SHP77 (cell line): ENCODE measurements around the gene TMEM200C.
"Not testable (repeated sequence)": the region's sequence is repeated elsewhere in the genome, so short reads cannot be mapped to it uniquely, and the experiment has no call there.

ENCODE experiments used
- DNase-seq, 2 experiments: peaks; one replicate each; lab custom pipeline; 2025; lab: John Stamatoyannopoulos, UW

Gene TMEM200C

DNA sequence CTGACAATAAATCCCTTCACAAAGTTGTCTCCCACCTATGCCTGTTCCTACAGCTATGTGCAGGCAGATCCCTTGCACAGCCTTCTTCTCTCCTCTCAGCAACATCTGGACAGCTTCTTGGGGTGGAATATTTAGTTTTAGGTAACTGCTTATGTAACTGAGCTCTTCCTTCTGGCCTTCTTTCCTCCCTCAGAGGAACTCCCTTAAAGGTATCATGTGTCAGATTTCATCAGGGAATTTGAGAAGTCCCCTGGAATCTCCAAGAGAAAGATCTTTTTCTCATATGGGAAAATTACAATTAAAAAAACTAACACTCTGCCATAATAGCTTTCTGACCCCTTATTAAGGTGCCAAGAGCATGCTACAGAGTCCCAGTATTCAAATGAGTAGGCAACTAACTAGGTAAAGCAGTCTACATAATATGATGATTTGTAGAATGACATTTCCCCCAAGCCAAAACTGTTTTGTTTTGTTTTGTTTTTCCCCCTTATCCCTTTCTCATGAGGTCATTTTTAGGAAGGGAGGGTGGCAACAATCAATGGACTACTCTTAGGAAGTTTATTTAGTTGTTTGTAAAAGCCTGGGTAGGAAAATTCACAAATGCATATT is 2.4 kb downstream of the TMEM200C start:
- DNase-seq: no peak

DNA sequence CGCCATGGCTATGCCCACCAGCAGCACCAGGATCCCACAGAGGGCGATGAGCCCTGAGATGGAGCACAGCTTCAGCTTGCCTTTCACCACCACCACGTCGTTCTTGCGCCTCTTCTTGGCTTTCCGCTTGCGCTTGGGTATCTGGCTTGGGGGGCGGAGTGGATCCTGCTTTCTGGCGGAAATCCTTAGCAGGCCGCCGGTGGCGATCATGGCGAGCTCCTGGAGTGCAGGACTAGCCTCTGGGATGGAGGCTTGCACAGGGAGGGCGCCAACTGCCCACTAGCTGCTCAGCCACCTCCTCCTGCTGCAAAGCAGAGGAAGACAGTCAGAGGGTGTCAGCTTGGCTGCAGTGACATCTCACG is 3.5 kb downstream of the TMEM200C start:
- no peak for DNase-seq

DNA sequence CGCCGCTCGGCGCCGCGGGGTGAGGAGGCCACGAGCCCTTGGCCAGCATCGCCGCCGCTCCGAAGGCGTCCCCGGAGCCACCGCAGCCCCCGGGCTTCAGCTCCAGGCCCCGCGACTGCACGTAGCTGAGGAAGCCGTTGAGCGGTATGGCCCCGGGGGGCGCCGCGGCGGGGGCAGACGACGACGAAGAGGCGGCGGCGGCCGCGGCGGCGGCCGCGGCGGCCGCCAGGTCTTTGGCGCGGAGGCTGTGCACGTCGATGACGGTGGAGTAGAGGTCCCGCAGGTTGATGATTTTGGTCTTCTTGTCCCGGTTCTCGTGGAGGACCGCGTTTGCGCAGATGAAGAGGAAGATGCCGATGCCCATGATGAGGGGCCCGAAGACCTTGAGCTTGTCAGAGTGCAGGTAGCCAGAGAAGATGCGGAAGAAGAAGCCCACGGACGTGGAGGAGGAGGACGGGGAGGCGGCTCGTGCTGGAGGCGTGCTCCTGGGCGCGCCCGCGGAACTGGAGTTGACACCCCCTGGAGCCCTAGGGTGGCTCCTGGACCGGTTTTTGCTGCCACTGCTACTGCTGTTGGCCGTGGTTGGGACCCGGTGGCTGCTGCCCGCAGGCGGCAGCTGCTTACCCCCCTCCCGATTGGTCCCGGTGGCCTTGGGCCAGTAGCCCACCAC is 4.0 kb downstream of the TMEM200C start:
- DNase-seq: no peak

DNA sequence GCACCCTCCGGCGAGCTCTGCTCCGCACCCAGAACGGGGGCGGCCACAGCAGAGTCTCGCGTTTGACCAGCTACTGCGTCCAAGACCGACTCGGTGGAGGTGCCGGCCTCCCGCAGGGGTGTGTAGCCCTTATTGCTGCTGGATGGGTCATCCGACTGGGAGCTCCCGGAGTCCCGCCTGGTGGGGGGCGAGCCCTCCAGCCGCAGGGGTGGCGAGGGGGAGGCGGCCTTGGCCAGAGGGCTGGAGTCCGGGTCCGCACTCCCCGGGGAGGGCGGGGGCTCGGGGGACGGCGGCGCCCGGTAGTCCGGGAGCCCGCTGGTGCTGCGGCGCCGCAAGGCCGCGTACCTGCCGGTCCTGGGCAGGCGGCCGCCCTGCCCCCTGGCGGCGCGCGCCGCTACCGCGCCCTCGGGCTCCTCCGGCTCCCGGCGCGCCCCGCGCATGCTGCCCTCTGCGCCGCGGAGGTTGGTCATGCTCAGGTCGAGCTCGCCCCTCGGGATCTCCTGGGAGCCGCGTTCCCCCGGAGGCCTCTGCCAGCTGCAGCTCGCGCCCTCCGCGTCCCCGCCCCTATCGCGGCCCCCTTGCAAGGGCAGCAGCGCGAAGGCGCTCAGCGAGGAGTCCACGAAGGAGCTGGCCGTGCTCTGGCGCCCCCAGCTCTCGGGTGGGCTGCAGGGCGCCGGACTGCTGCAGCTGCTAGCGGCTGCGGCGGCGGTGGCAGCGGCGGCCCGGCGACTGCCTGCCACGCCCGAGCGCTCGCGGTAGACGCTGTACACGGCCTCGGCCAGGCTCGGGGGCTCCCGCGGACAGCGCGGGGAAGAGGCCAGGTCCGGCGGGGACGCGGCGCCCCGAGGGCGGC is 4.8 kb downstream of the TMEM200C start:
- no peak for DNase-seq

DNA sequence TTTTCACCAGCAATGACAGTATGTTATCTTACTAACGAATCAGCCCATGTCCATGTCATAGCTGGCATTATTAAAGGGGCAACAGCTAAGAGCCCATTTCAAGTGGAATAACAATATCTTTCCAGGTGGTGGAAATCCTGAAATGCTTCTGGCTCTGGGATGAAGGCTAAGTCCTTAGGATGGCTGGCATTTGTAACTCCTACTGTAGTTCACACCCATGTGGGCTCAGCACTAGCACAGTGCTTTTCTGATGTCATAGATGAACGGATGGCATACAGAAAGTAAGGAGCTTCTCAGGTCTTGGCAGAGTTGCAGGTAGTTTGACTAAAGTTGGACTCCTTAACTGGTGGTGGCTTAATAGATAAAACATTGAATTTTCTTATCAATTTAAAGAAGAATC is 10.0 kb downstream of the TMEM200C start:
- no peak for DNase-seq

DNA sequence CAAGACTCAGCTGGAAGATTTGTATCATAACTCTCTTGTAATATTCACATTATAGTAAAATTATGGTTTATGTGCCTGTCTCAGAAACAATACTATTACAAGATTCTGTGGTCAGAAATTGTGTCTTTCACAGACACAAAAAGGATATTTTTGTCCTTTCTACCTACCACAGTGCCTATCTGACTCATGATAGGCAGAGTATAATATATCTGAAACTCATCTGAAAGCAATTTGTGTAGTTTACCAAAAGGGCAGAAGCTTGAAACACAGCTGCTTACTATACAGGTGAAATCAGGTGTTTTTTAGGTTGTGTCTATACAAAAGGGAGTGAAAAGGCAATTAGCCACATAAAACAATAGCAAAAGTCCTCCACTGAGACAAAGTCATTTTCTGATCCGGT is 10.9 kb downstream of the TMEM200C start:
- no peak for DNase-seq

- DNase-seq: peak in 1 of 2 experiments; percentile 18
Observed at GRCh38 chr18:5879479-5879882, 15.8 kb downstream of the TMEM200C start.

DNA sequence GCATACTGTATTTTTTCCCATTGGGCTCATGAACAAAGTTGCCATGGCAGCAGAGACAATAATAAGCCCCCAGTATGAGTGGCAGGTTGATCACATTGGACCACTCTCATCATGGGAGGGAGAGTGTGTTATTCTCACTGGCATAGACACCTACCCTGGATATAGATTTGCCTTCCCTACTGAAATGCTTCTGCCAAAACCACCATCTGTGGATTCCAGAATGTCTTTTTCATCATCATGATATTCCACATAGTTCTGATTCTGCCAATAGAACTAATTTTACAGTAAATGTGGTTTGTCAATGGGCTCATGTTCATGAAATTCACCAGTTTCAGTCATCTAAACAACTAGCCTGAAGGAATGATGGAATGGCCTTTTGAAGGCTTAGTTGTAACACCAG is 18.4 kb downstream of the TMEM200C start:
- no peak for DNase-seq

DNA sequence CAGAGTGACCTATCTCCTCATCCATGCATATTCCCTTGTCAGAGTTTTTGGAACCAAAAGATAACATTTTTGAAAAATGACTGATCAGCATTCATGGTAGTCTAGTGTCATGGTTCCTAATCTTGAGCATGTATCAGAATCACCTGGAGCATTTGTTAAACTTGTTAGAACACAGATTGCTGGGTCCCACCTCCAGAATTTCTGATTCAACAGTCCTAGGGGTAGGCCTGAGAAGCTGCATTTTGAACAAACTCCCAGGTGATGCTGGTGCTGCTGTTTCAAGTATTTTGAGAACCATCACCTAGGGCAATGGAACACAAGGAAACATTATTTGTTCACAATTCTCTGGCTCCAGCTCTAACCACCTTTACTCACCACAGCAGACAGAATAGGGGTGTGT is 21.0 kb downstream of the TMEM200C start:
- no peak for DNase-seq

GRCh38 chr18:5872886-5873285 is 22.4 kb downstream of the TMEM200C start:
- no peak for DNase-seq

- DNase-seq: no peak
Observed at GRCh38 chr18:5871426-5871825, 23.9 kb downstream of the TMEM200C start.

DNA sequence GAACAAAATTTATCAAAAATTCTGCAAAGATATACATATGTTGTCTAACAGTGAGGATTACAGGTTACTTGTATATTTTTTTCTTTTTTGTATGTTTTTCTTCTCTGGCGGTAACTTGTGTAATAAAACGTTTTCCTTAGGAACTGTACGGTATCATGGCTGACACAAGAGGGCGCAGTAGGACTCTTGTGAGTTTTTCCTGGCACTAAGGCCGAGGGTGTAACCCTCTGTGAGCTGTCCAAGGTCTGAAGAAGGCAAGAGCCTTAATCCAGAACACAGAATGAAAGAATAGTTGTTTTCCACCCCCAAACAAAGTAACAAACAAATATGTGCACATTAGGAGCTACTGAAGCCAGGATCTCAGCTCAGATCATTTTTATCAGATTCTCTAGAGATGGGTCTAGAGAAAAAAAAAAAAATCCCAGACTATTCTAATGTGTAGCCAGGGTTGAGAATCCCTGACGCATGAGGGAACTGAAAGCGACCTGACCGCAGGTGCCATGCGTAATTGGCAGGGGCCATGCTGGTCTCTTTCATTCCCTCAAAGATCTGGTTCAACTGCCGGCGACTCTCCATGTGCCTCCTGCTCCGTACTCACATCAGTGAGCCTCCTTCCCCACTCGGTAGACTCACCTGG is 27.0 kb downstream of the TMEM200C start:
- peak; percentile 33 to 63 for DNase-seq

- DNase-seq: no peak
Observed at GRCh38 chr18:5865521-5865920, 29.8 kb downstream of the TMEM200C start.

GRCh38 chr18:5862127-5862526 is 33.2 kb downstream of the TMEM200C start:
- not testable (repeated sequence) for DNase-seq

GRCh38 chr18:5857180-5857579 is 38.1 kb downstream of the TMEM200C start:
- no peak for DNase-seq

GRCh38 chr18:5853253-5853652 is 42.1 kb downstream of the TMEM200C start:
- no peak for DNase-seq

DNA sequence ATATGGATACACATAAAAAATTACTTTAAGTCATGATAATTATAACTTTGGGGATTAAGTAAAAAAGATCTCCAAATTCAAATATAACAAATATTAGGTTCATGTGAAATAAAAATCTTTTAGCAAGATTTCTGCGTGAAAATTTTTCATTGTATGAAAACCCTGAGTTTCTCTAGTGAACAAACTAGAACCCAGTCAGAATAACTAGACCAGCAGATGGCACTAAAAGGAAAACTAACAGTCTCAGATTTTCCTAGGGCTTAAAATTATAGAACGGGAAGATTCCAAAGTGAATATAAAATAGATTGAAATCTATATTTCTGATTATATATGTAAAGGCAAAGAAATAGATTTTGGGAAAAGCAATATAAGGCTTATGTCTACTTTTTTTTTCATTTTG is 43.3 kb downstream of the TMEM200C start:
- DNase-seq: no peak

GRCh38 chr18:5842653-5843052 is 52.7 kb downstream of the TMEM200C start:
- DNase-seq: no peak

GRCh38 chr18:5841518-5841917 is 53.8 kb downstream of the TMEM200C start:
- no peak for DNase-seq

GRCh38 chr18:5840547-5840946 is 54.8 kb downstream of the TMEM200C start:
- DNase-seq: no peak

DNA sequence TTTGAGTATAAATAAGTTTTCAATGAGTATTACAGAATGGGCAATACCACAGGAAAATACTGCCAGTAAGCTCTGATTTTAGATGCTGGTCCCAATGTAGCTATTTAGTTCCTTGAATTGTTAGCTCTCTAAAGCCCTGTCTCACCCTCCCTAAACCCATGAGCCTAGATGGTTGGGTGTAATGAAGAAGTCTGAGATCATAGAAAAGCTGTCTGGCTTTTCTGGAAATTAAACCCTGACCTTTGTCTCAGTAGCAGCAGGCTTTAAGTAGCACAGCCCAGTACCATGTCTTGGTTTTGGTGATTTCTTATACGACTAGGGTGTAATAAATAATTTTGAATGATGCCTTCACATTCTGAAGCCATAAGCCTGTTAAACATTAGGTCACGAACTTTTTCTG is 55.3 kb downstream of the TMEM200C start:
- no peak for DNase-seq

- no peak for DNase-seq
Observed at GRCh38 chr18:5839102-5839501, 56.2 kb downstream of the TMEM200C start.
